ENCODE data around the gene FBXL7.

DNA sequence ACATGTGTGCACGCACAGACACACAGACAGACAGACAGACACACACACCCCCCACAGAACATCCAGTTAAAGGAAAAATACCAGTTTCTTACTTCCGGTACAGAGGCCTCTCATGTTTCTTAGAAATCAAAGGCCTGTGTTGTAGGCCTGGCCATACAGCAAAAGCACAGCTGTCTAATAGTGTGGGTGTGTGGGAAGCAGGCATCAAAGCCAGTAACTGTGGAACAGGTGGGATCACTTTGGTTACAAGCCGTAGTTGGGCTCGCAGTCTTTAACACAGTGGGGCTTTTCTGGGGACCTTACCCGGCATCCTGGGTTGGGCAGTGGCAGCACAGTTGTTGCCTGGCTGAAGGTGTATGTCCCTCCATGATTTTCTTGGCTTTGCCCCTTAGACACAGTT is 55.2 kb downstream of the FBXL7 start:
- TF ChIP-seq TAF1 (IDR thresholded peaks at IDR 0.05; ENCODE audit: low read depth) (no peak), YY1 (IDR thresholded peaks at IDR 0.05; ENCODE audit: low read depth) (no peak), TEAD4 (IDR thresholded peaks at IDR 0.05) (no peak), MAX (IDR thresholded peaks at IDR 0.05) (no peak)

Data from Ishikawa (cell line).